ENCODE measurements around the gene CLK4.

The CLK4 gene

DNA sequence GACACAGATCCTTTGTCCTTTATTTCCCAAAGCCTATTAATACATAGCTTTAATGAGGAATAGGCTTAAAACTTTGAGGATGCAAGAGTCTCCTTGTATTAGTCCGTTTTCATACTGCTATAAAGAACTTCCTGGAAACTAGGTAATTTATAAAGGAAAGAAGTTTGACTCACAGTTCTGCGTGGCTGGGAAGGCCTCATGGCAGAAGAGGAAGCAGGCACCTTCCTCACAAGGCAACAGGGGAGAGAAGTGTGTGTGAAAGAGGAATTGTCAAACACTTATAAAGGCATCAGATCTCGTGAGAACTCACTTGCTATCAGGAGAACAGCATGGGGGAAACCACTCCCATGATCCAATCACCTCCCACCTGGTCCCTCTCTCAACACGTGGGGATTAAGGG lies 5.4 kb upstream of the CLK4 start:
- no peak for DNase-seq

DNA sequence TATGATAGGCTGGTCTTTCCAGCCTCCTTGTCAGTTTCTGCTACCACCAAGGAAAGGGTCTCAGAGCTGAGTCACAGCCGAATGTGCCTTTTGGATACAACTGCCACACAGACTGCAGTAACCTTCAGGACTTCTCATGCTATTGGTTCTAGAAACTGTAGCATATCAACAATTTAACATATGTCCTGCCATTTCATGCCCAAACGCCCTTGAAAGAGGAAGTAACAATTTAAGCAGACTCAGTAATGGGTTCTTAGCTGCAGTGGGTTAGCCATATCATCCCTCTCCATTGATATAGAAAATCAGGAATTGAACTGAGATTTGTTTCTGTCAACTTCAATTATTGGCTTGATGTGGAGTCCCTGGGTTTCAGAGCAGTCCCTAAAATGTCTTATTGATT lies 4.1 kb upstream of the CLK4 start:
- no peak for DNase-seq

DNA sequence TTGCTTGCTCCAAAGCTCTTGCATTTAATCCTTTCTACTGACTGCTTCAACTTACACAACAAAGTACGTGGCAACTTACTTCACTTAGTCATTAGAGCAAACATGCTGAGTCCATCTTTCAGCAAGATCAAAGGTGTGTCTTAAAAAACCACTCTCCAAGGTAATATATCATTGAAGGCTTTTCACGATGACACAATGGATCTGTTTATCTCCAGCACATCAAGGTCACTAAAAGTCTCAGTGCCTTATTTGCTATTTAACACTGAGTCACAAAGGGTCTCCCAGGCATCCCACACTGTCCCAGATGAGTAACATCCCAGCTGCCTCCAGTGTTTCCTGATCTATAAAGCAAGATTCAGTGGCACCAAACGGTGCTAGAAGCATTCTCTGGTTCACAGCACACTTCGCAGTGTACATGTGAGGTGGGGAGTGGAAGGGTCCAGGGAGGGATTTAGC lies 3.7 kb upstream of the CLK4 start:
- no peak for DNase-seq

- no peak for DNase-seq
These were observed 379 bp upstream of the CLK4 start for GRCh38 chr5:178627259-178627598.

- DNase-seq: no peak
These were observed 969 bp downstream of the CLK4 start for GRCh38 chr5:178625679-178626483.

- DNase-seq: no peak
These were observed 2.0 kb downstream of the CLK4 start for GRCh38 chr5:178624631-178625546.

- DNase-seq: no peak
These were observed 4.1 kb downstream of the CLK4 start for GRCh38 chr5:178622679-178623247.

DNA sequence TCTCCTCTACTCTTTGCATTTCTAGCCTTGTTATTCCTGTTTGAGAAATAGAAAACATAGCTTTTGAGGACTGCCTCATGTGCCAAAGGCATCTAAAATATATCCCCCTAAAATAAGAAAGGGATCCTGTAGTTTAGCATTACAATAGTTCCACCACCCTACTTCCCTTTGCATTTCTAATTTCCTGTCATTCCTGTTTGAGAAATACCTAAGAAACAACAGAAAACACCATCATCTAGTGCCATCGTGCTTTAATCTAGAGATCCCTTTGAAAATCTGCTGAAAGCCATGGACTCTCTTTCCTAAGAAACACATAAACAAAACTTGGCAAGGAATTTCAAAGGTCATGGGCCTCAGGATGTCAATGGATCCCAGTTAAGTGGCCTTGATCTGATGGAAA lies 7.5 kb downstream of the CLK4 start:
- no peak for DNase-seq

GRCh38 chr5:178612299-178612698 lies 14.6 kb downstream of the CLK4 start:
- DNase-seq: no peak

DNA sequence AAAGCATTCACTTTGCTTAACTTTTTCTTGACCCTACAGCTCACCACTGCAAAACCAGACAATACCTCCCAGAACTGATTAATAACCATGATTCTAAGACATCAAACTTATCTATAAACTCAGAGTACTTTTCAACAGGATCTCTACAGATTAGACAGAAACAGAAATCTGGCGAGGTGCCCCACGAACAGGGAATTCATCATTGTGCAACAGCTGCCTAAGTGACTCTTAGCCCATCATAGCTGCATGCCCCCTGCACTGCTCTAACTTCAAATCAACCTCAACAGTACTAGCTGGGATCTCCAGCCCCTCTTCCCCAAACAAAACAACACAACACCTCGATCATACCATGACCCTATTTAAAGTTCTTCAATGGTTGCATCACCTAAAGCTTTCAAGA lies 20.6 kb downstream of the CLK4 start:
- DNase-seq: no peak

DNA sequence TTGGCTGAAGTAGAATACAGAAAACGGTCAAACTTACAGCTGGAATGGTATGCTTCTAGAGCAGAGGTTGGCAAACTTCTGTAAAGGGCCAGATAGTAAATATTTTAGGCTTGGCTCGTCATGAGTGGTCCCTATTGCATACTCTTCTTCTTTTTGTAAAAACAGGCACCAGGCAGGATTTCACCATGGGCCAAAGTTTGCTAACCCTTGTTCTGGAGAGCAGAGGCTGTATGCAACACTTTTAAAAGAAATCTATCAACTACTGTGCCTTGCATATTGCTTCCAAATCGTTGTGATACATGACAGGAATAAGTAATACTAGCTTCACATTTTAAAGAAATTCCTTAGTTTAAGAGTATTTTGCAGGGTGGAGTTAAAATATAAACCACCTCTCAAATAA lies 21.1 kb downstream of the CLK4 start:
- DNase-seq: no peak

DNA sequence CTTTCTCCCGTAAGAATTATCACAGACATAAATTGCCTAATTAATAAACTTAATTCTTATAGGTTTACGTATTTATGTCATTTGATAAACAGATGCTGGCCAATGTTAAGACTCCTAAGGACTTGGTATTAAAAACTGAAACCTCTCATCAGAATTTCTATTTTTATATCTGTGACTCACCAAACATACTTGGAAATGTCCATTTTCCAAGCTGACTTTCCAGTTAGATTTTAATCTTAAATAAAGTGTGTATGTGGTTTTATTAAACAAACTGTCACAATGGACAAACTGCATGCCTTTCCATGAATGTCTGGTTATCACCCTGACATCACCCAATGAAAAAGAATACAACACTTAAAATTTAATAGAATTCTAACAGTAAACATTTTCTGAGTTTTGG lies 24.1 kb downstream of the CLK4 start:
- DNase-seq: no peak

GRCh38 chr5:178595750-178596149 lies 31.1 kb downstream of the CLK4 start:
- no peak for DNase-seq

DNA sequence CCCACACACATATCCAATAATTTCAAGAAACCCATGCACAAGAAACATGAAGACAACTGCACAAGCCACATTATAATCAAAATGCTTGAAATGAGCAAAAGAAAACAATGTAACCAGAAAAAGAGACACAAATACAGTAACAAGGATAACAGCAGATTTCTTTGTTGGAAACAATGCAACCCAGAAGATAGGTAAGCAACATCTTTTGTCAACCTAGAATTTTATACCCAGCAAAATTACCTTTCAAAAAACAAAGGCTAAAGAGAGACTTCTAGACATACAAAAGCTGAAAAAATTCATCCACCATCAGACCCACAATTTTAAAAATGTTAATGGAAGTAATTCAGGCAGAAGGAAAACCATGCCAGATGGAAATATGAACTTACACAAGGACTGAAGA lies 31.7 kb downstream of the CLK4 start:
- no peak for DNase-seq

- no peak for DNase-seq
These were observed 35.9 kb downstream of the CLK4 start for GRCh38 chr5:178590924-178591423.

GRCh38 chr5:178590141-178590923 lies 36.5 kb downstream of the CLK4 start, which contains the start of gene COL23A1:
Gene COL23A1, minus strand, starts transcription at chr5:178590393.
- DNase-seq: peak; percentile 31 to 47

GRCh38 chr5:178589180-178590140 lies 37.4 kb downstream of the CLK4 start:
- DNase-seq: peak; percentile 9 to 10

- DNase-seq: no peak
These were observed 38.1 kb downstream of the CLK4 start for GRCh38 chr5:178588769-178589168.

GRCh38 chr5:178587763-178588611 lies 38.9 kb downstream of the CLK4 start:
- no peak for DNase-seq

GRCh38 chr5:178586396-178586795 lies 40.5 kb downstream of the CLK4 start:
- DNase-seq: no peak
